ENCODE results near the gene CAPN12. TPM values are rescaled to one million over a fixed set of nuclear protein-coding genes. Genes with fewer than 3 reads are reported as not detected.
"Not testable (repeated sequence)": the region's sequence is repeated elsewhere in the genome, so short reads cannot be mapped to it uniquely, and the experiment has no call there.

Gene CAPN12, protein sequence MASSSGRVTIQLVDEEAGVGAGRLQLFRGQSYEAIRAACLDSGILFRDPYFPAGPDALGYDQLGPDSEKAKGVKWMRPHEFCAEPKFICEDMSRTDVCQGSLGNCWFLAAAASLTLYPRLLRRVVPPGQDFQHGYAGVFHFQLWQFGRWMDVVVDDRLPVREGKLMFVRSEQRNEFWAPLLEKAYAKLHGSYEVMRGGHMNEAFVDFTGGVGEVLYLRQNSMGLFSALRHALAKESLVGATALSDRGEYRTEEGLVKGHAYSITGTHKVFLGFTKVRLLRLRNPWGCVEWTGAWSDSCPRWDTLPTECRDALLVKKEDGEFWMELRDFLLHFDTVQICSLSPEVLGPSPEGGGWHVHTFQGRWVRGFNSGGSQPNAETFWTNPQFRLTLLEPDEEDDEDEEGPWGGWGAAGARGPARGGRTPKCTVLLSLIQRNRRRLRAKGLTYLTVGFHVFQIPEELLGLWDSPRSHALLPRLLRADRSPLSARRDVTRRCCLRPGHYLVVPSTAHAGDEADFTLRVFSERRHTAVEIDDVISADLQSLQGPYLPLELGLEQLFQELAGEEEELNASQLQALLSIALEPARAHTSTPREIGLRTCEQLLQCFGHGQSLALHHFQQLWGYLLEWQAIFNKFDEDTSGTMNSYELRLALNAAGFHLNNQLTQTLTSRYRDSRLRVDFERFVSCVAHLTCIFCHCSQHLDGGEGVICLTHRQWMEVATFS
- 4.4 TPM for polyA plus RNA-seq (2013, experiment 1 of 2)
- 3.0 TPM for polyA plus RNA-seq (2013, experiment 2 of 2)

DNA sequence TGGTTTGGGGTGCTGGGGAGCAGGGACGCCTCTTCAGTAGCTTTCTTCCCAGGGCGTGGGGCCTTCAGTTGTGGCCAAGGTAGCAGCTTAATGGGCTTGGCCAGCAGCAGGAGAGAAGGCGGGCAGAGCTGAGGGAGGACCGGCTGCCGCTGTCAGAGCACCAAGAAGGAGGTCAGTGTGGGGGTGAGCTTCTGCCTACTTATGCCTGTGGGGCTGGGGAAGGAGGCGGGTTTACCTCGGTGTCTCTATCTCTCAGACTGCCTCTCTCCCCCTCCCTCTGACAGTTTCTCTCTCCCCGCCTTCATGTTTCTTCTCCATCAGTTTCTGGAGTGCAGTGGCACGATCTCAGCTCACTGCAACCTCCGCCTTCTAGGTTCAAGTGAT, at the start of gene CAPN12:
CAPN12 (minus strand) TSS at position 177 of the 384 bp plus-strand sequence. CDS start 309 bp downstream, outside the sequence.
- Histone ChIP-seq H3K9me3 (ENCODE audit: control insufficient read depth, low read length) (no peaks in the 10 kb centered on the region), H3K27ac (ENCODE audit: low read depth, low read length, severe bottlenecking) (no peak within 1 kb of the TSS), H3K4me3 (ENCODE audit: extremely low read depth, insufficient read depth, low read length, poor library complexity, severe bottlenecking) (no peak within 1 kb of the TSS), H3K36me3 (ENCODE audit: control insufficient read depth, insufficient read depth, low read length) (no peaks in the 10 kb centered on the region), H3K4me1 (ENCODE audit: control insufficient read depth, insufficient read depth, low read length, poor library complexity, severe bottlenecking) (no peaks in the 10 kb centered on the region)
- 98 to 100% methylated on average over 5 to 8 of the region's 10 CpGs for WGBS, 2 experiments (ENCODE audit: insufficient coverage in 2 of 2)

DNA sequence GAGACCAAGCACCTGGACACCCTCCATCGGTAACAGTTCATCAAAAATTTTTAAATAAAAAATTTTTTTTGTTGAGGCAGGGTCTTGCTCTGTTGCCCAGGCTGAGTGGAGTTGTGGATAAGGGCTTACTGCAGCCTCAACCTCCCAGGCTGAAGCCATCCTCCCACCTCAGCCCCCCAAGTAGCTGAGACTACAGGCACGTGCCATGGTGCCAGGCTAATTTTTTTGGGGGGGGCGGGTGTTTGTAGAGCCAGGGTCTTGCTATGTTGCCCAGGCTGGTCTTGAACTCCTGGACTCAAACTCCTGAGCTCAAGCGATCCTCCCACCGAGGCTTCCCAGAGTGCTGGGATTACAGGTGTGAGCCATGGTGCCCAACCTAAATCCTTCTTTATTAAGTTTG, 49.4 kb upstream of the CAPN12 start:
- no peak overlapping the region for H3K4me3 ChIP-seq (ENCODE audit: extremely low read depth, insufficient read depth, low read length, poor library complexity, severe bottlenecking)
- no peaks in the 10 kb centered on the region for H3K9me3 ChIP-seq (ENCODE audit: control insufficient read depth, low read length)
- no peak overlapping the region for H3K27ac ChIP-seq (ENCODE audit: low read depth, low read length, severe bottlenecking)
- peaks cover 8% of the 10 kb centered on the region for H3K4me1 ChIP-seq (ENCODE audit: control insufficient read depth, insufficient read depth, low read length, poor library complexity, severe bottlenecking)
- 93 to 100% methylated on average over 2 to 4 of the region's 5 CpGs for WGBS, 2 experiments (ENCODE audit: insufficient coverage in 2 of 2)
- H3K36me3 ChIP-seq (ENCODE audit: control insufficient read depth, insufficient read depth, low read length): no peaks in the 10 kb centered on the region

DNA sequence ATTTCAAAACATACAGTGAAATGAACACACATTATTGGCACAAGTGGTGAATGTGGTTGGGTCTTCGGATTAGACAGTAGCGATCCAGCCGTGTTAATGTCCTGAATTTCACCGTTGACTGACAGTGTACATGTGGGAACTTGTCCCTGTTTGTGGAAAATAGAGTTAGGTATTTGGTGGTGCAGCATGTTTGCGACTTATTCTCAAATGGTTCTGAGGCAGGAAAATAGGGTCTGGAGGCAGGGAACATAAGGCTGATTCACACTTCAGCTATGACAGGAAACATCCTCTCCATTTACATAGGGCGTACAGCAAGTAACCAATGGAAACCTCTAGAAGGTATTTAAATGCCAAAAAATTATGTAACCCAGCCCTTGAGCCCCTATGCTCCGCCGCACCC, 48.9 kb upstream of the CAPN12 start:
- Histone ChIP-seq H3K27ac (ENCODE audit: low read depth, low read length, severe bottlenecking) (no peak overlapping the region), H3K4me3 (ENCODE audit: extremely low read depth, insufficient read depth, low read length, poor library complexity, severe bottlenecking) (no peak overlapping the region), H3K4me1 (ENCODE audit: control insufficient read depth, insufficient read depth, low read length, poor library complexity, severe bottlenecking) (peaks cover 8% of the 10 kb centered on the region), H3K9me3 (ENCODE audit: control insufficient read depth, low read length) (no peaks in the 10 kb centered on the region), H3K36me3 (ENCODE audit: control insufficient read depth, insufficient read depth, low read length) (no peaks in the 10 kb centered on the region)
- 91 to 100% methylated on average over 5 of the region's 8 CpGs for WGBS, 2 experiments (ENCODE audit: insufficient coverage in 2 of 2)

DNA sequence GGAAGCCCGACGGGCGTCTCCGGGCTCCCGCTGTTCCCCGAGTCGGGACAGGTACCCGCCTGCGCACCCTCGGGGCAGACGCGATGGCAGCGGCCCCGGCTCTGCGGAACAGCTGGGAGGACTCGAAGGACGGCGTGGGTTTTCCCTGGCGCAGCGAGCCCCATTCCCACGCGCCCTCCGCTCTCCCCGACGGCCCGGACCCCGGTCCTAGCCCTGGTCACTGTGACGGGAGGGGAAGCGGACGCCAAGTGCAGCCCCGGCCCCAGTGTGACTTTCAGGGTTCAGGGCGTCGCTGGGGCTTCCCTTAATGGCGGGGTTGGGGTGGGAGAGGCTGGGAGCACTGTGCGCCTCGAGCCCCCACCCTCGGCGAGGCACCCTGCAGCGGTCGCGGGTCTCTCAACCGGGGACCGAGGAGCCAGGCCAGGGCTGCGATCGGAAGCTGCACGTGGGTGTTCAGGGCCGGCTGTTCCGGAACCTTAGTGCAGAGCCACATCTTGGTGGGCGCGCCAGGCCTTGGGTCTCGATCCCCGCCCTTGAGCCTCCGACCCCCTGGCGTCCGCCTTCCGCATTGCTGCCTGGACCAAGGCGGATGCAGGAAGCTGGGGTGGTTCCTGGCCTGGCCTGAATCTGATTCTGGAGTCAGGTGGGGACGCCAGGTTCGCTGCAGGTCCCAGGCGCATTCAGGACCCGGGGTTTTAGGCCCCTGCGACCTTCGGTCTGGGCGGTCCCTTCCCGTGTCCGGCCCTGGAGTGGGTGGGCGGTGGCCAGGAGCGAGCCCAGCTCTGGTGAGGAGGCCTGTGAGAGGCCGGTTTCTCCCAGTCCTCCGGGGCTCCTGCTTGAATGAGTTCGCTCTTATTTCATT, 48.2 kb upstream of the CAPN12 start:
- WGBS, 2 experiments (ENCODE audit: insufficient coverage in 2 of 2): 94 to 96% methylated on average over 50 to 61 of the region's 71 CpGs
- Histone ChIP-seq H3K4me1 (ENCODE audit: control insufficient read depth, insufficient read depth, low read length, poor library complexity, severe bottlenecking) (peaks cover 8% of the 10 kb centered on the region), H3K4me3 (ENCODE audit: extremely low read depth, insufficient read depth, low read length, poor library complexity, severe bottlenecking) (no peak overlapping the region), H3K27ac (ENCODE audit: low read depth, low read length, severe bottlenecking) (no peak overlapping the region), H3K36me3 (ENCODE audit: control insufficient read depth, insufficient read depth, low read length) (no peaks in the 10 kb centered on the region), H3K9me3 (ENCODE audit: control insufficient read depth, low read length) (no peaks in the 10 kb centered on the region)

DNA sequence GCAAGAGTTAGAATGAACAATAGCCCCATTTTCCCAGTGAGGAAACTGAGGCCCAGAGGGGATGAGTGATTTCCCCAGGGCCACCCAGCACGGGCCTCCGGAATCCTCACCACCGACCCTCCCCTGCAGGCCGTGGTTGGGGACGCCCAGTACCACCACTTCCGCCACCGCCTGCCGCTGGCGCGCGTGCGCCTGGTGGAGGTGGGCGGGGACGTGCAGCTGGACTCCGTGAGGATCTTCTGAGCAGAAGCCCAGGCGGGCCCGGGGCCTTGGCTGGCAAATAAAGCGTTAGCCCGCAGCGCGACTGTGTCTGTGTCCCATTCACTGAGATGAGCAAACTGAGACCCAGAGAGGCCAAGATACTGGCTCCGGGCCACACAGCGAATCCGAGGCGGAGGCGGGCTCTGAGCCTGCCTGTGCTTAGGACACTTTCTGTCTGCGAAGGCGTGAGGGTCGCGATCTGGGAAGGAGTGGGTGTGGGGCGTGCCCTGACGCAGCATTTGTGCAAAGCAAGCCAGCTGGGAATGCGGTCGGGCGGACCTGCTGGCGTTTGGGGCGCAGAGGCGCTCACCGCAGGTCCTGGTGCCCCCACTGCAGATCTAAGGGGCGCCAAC, 47.3 kb upstream of the CAPN12 start:
- no CpG with 5 or more reads among the region's 40 CpGs for WGBS, 2 experiments (ENCODE audit: insufficient coverage in 2 of 2)
- H3K27ac ChIP-seq (ENCODE audit: low read depth, low read length, severe bottlenecking); H3K4me1 ChIP-seq (ENCODE audit: control insufficient read depth, insufficient read depth, low read length, poor library complexity, severe bottlenecking); H3K9me3 ChIP-seq (ENCODE audit: control insufficient read depth, low read length); H3K4me3 ChIP-seq (ENCODE audit: extremely low read depth, insufficient read depth, low read length, poor library complexity, severe bottlenecking); H3K36me3 ChIP-seq (ENCODE audit: control insufficient read depth, insufficient read depth, low read length): not testable (repeated sequence)

DNA sequence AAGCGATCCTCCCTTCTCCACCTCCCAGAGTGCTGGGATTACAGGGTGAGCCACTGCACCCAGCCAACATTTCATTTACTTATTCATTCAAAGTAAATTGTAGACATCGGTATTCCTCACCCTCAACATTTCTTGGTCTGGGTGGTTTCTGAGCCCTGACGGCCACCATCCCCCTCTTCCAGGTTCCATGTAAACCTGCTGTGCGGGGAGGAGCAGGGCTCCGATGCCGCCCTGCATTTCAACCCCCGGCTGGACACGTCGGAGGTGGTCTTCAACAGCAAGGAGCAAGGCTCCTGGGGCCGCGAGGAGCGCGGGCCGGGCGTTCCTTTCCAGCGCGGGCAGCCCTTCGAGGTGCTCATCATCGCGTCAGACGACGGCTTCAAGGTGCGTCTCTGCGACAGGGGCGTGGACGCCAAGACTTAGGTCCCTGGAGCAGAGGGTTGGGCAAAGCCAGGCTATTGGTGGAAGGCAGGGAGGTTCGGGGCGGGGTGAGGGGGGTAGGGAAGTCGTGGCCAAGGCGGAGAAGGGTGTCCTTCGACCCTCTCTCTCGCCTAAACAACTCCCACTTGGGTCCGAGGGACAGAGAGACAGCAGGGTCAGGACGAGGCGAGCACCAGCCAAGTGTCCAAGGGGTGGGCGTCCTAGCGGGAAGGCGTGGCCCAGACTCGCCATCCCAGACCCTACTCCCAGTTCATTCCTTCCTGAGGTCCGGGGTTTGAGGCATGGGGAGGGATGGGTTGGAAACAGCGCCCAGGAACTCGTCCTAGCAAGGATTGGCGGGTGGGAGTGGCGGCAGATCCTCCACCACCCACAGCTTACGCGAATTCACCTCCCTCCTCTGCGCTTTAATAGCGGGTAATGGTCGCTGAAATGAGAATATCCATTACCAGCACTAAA, 46.5 kb upstream of the CAPN12 start:
- not testable (repeated sequence) for H3K9me3 ChIP-seq (ENCODE audit: control insufficient read depth, low read length); H3K4me3 ChIP-seq (ENCODE audit: extremely low read depth, insufficient read depth, low read length, poor library complexity, severe bottlenecking); H3K36me3 ChIP-seq (ENCODE audit: control insufficient read depth, insufficient read depth, low read length); H3K4me1 ChIP-seq (ENCODE audit: control insufficient read depth, insufficient read depth, low read length, poor library complexity, severe bottlenecking); H3K27ac ChIP-seq (ENCODE audit: low read depth, low read length, severe bottlenecking)
- 90 to 94% methylated on average over 3 to 4 of the region's 49 CpGs for WGBS, 2 experiments (ENCODE audit: insufficient coverage in 2 of 2)

DNA sequence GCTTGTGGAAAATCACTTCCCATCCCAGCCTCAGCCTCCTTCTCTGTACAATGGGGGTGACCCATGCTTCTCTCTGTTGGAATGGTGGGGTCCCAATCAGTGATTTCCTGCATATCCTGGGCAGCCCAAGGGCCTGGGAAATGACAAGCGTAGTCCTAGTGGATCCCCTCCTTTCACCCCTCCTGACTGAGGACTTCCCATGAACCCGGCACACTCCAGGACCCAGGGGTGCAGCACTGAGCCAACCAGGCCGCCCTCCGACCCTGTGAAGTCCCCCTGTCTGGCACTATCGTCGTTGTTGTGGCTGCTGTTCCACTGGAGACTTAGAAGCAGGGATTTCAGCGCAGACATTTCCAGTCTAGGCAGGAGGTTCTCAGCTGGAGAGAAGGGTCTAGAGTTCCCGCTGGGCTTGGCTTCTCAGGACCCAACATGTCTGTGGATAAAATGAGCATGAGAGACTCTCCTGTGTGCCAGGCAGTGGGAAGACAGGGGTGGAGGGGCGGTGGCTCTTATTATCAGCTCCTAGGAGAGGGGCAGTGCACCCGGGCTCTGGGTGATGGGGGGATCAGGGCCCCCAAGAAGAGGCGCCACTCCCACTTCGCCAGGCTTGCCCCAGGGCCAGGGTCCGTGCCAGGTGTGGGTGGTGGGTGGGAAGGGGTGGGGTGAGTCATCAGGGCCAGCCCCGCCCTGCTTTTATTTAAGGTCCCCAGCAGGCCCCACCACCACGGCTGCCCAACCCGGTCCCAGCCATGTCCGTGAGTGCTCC, 44.4 kb upstream of the CAPN12 start, which contains the start of gene LGALS7B:
LGALS7B (plus strand) TSS at position 723 of the 766 bp plus-strand sequence; CDS start at position 750, 27 bp downstream.
- no peaks in the 10 kb centered on the region for H3K9me3 ChIP-seq (ENCODE audit: control insufficient read depth, low read length)
- H3K27ac ChIP-seq (ENCODE audit: low read depth, low read length, severe bottlenecking): no peak within 1 kb of the TSS
- WGBS, 2 experiments (ENCODE audit: insufficient coverage in 2 of 2): 77 to 87% methylated on average over 6 to 9 of the region's 17 CpGs
- no peak within 1 kb of the TSS for H3K4me3 ChIP-seq (ENCODE audit: extremely low read depth, insufficient read depth, low read length, poor library complexity, severe bottlenecking)
- peaks cover 8% of the 10 kb centered on the region for H3K4me1 ChIP-seq (ENCODE audit: control insufficient read depth, insufficient read depth, low read length, poor library complexity, severe bottlenecking)
- H3K36me3 ChIP-seq (ENCODE audit: control insufficient read depth, insufficient read depth, low read length): no peaks in the 10 kb centered on the region

DNA sequence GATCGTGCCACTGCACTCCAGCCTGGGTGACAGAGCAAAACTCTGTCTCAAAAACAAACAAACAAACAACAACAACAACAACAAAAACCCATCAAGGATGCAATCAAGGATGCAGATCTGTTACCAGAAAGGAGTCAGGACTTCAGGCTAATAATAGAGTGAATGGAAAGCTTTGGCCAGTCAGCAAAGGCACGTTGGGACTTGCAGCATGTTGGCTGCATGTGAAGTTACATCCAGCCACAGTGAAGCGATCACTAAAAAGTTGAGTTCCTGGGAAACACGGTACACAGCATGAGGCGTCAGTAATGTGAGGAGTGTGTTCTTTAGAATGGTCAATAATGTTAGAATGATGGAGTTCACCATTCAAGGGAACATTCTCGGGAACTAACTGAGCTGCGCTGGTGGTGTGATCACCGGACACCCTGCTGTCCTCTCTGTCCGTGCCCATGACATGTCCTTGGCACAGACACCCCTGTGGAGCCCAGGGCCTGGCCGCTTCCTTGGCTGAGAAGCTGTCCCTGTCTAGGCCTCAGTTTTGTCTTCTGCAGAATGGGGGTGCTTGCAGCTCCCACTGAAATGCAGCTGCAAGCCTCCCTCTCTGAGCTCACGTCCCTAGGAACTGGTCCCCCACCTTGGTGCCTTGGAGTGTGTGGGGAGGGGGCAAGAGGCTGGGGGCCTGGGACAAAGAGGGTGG, 42.4 kb upstream of the CAPN12 start:
- Histone ChIP-seq H3K9me3 (ENCODE audit: control insufficient read depth, low read length) (no peaks in the 10 kb centered on the region), H3K27ac (ENCODE audit: low read depth, low read length, severe bottlenecking) (no peak overlapping the region), H3K4me1 (ENCODE audit: control insufficient read depth, insufficient read depth, low read length, poor library complexity, severe bottlenecking) (no peaks in the 10 kb centered on the region), H3K4me3 (ENCODE audit: extremely low read depth, insufficient read depth, low read length, poor library complexity, severe bottlenecking) (no peak overlapping the region), H3K36me3 (ENCODE audit: control insufficient read depth, insufficient read depth, low read length) (no peaks in the 10 kb centered on the region)
- 90 to 95% methylated on average over 9 of the region's 11 CpGs for WGBS, 2 experiments (ENCODE audit: insufficient coverage in 2 of 2)

DNA sequence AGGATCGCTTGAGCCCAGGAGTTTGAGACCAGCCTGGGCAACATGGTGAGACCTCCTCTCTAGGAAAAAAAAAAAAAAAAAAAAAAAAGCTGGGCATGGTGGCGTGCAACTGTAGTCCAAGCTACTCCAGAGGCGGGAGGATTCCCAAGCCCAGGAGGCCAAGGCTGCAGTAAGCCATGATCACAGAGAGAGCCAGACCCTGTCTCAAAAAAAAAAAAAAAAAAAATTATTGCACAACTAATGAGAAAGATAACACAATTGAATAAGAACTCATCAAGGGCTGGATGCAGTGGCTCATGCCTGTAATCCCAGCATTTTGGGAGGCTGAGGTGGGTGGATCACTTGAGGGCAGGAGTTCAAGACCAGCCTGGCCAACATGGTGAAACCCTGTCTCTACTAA, 41.8 kb upstream of the CAPN12 start:
- H3K4me1 ChIP-seq (ENCODE audit: control insufficient read depth, insufficient read depth, low read length, poor library complexity, severe bottlenecking); H3K36me3 ChIP-seq (ENCODE audit: control insufficient read depth, insufficient read depth, low read length); H3K27ac ChIP-seq (ENCODE audit: low read depth, low read length, severe bottlenecking); H3K9me3 ChIP-seq (ENCODE audit: control insufficient read depth, low read length); H3K4me3 ChIP-seq (ENCODE audit: extremely low read depth, insufficient read depth, low read length, poor library complexity, severe bottlenecking): not testable (repeated sequence)
- 100% methylated on average over 1 of the region's 3 CpGs; no CpG with 5 or more reads in 1 of the 2 experiments for WGBS, 2 experiments (ENCODE audit: insufficient coverage in 2 of 2)
